ENCODE results near the gene CLDN2.

DNA sequence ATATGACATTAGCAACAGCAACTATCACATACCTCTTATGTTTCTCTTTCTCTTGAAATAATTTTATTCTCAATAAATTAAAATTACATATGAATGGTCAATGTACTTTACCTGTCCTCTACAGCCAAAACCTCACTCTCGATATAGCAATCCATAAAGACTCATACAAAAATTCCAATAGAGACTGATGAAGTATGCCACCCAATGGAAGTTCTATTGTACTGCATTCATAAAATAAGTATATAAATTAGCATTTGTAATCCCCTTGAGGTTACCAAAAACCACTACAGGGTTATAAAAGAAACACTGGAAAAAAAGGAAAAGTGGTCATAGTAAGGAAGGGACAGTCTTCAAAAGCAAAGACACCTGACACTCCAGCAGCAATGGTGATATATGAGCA lies 32.8 kb downstream of the CLDN2 start:
- TF ChIP-seq EZH2 (IDR thresholded peaks at IDR 0.05; ENCODE audit: borderline replicate concordance, low read depth, low read length, poor library complexity, severe bottlenecking) (no peak), CTCF (conservative IDR thresholded peaks at IDR 0.05; ENCODE audit: low read depth, low read length) (peak; percentile 64)

Measured in A673 (cell line).